Measurements from ENCODE around the gene DNLZ. TPM values are rescaled to one million over a fixed set of nuclear protein-coding genes. Genes with fewer than 3 reads are reported as not detected.
A peak's percentile ranks its signal among the peaks of the same experiment; 100 is the strongest.

Gene DNLZ
- 10 to 100 TPM; 35.4 to 57.4 (median 40.0) TPM for total RNA-seq

DNA sequence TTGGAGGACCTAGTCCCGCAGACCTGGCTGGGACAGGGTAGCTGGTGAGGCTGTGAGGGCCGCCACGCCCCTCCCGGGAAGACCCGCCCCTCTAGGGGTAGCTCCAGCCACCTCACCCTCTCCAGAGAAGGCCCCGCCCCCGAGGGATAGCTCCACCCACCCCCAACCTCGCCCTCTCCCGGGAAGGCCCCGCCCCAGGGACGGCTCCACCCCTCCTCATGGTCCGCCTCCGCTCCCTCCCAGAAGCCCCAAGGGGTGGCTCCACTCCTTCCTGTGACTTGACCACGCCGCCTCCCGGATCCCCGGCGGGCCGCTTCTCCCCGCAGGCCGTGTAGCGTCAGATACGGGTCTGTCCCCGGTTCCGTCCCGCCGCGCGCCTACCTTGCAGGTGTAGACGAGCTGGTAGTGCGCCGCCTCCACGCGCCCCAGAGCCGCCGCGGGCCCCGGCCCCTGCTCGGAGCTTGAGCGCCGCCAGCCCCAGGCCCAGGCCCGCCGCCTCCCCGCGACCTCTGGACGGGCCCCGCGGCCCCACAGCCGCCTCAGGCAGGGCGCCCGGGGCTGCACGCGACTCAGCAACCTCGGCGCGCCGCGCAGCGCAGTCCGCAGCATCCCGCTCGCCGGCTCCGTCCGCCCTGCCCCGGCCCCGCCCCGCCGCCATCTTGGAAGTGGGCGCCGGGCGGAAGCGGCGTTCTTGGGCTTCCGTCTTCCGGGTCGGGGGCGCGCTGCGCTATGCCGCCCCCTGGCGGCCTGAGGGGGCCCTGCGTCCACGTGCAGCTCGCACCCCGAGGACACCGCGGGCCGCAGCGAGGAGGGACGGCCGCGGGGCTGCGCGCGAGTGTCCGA lies at the start of gene DNLZ:
DNLZ (minus strand) TSS at position 639 of the 843 bp plus-strand sequence; CDS start at position 609, 30 bp downstream.
- H3K27ac ChIP-seq, result peak within 1 kb of the TSS; percentile 80 to 97
- no peaks in the 10 kb centered on the region for H3K9me3 ChIP-seq
- DNase-seq (ENCODE audit: low spot score in 2 of 2), result peak; percentile 94 to 99
- H3K27me3 ChIP-seq, result no peaks in the 10 kb centered on the region
- intact Hi-C loops (cut with DNase I; ENCODE audit: low total_unique reads), result loop anchor here (5.0 kb wide), 1 partner anchor 1289 kb away; no protein-coding TSS in a partner anchor
- no peaks in the 10 kb centered on the region for H3K36me3 ChIP-seq
- peak; percentile 40 to 61 (median 50) for TF ChIP-seq POLR2AphosphoS5 (IDR thresholded peaks at IDR 0.05)
- no peak for TF ChIP-seq POLR2A (IDR thresholded peaks at IDR 0.05)
- TF ChIP-seq, protein P1, sequence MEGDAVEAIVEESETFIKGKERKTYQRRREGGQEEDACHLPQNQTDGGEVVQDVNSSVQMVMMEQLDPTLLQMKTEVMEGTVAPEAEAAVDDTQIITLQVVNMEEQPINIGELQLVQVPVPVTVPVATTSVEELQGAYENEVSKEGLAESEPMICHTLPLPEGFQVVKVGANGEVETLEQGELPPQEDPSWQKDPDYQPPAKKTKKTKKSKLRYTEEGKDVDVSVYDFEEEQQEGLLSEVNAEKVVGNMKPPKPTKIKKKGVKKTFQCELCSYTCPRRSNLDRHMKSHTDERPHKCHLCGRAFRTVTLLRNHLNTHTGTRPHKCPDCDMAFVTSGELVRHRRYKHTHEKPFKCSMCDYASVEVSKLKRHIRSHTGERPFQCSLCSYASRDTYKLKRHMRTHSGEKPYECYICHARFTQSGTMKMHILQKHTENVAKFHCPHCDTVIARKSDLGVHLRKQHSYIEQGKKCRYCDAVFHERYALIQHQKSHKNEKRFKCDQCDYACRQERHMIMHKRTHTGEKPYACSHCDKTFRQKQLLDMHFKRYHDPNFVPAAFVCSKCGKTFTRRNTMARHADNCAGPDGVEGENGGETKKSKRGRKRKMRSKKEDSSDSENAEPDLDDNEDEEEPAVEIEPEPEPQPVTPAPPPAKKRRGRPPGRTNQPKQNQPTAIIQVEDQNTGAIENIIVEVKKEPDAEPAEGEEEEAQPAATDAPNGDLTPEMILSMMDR (IDR thresholded peaks at IDR 0.05), result peak; percentile 79 to 99 (median 87)
- peaks cover 3 to 7% of the 10 kb centered on the region in 2 donors for H3K4me1 ChIP-seq
- H3K4me3 ChIP-seq, result peak within 1 kb of the TSS; percentile 80 to 94 (median 83)

DNA sequence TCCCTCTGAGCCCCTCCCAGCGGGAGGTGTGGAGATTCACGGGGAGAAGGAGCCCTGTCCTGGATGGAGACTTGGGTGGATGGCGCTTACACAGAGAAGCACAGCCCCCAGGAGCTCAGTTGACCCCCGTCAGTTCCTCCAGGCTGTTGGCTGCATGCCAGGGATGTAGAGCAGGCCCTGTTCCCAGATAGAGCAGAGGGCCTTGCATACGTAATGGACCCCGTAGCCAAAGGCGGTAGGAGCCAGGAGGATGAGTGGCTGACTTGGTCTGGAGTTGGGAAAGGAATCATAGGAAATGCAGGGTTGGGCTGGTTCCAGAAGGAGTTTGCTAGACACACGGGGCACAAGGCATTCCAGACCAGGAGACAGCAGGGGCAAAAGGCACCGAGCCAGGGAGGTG lies 49.4 kb upstream of the DNLZ start:
- TF ChIP-seq, protein P1 (IDR thresholded peaks at IDR 0.05), result no peak
- TF ChIP-seq POLR2A (IDR thresholded peaks at IDR 0.05) (no peak), POLR2AphosphoS5 (IDR thresholded peaks at IDR 0.05) (no peak)
- peaks cover 4% of the 10 kb centered on the region for H3K36me3 ChIP-seq
- intact Hi-C loops (cut with DNase I; ENCODE audit: low total_unique reads), result no loop called here

DNA sequence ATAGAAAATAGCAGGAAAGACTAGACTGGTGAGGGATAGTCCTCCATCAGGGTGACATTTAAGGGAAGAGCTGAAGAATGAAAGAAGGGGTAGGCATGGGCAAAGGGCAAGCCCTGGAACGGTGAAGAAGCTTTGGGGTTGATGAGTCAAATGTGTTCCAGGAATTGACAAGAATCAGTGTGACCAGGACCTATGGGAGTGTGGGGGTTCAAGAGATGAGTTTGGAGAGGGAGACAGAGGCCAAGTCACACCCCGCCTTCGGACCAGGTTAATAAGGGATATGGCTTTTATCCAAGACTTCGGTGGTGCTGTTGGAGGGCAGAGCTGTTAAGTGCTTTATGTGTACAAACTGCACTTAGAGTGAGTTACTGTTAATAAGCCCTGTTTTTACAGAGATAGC lies 47.8 kb upstream of the DNLZ start:
- intact Hi-C loops (cut with DNase I; ENCODE audit: low total_unique reads), result no loop called here
- TF ChIP-seq, protein P1 (IDR thresholded peaks at IDR 0.05), result no peak
- peak overlapping the region; percentile 92 to 100 (median 94) for H3K4me3 ChIP-seq
- no peak for DNase-seq (ENCODE audit: low spot score in 2 of 2)
- H3K27me3 ChIP-seq, result no peaks in the 10 kb centered on the region
- no peak overlapping the region for H3K27ac ChIP-seq
- peaks cover 0 to 23% of the 10 kb centered on the region in 2 donors for H3K4me1 ChIP-seq
- no peaks in the 10 kb centered on the region for H3K36me3 ChIP-seq
- H3K9me3 ChIP-seq, result no peaks in the 10 kb centered on the region

More for the DNA sequence above, 49.4 kb upstream of the DNLZ start:
- Histone ChIP-seq H3K9me3 (no peaks in the 10 kb centered on the region), H3K4me1 (peaks cover 0 to 23% of the 10 kb centered on the region in 2 donors), H3K4me3 (no peak overlapping the region), H3K27me3 (no peaks in the 10 kb centered on the region), H3K27ac (no peak overlapping the region)
- DNase-seq (ENCODE audit: low spot score in 2 of 2), result no peak

DNA sequence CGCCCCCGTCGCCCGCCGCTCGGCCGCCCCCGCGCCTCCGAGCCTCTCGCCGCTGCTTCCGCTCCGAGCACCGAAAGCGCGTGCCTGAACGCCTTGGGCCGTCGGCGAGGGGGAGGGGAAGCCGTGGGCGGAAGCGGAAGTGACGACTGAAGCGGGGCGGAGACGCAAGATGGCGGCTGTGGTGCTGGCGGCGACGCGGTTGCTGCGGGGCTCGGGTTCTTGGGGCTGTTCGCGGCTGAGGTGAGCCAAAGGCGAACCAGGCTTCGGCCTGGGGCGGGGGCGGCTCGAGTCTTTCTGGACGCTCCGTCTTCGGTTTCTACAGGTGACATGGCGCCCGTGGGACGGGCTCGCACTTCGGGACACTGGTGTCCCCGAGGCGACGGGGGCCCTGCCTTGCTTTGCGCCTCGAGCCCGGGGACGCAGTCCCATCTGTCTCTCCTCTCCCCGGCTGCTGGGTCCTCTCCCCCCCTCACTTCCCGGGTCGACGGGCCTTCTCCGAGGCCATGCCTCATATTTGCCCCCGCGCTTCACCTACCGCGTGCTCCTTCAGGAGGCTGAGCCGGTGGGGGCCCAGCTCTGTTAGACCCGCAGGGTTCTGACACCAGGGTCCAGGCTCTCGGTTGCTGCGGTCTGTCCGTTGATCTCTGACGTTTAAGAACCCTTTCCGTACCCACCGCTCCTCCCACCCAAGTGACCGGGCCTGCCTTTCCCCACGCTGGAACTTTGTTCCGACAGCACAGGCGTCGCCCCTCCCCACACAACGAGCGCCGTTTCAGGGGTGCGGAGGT lies 47.1 kb upstream of the DNLZ start, which contains the start of the genes ENTR1 and PMPCA:
ENTR1 (minus strand) TSS at position 115 of the 788 bp plus-strand sequence. CDS start 217 bp downstream, outside the sequence.
PMPCA (plus strand) TSS at position 159 of the 788 bp plus-strand sequence; CDS start at position 170, 11 bp downstream.
- TF ChIP-seq, protein P1 (IDR thresholded peaks at IDR 0.05), result no peak
- TF ChIP-seq POLR2A (IDR thresholded peaks at IDR 0.05) (peak; percentile 91), POLR2AphosphoS5 (IDR thresholded peaks at IDR 0.05) (peak; percentile 97 to 99 (median 98))
- Histone ChIP-seq H3K4me1 (peaks cover 0 to 23% of the 10 kb centered on the region in 2 donors), H3K4me3 (peak within 1 kb of the TSS; percentile 92 to 100 (median 94)), H3K9me3 (no peaks in the 10 kb centered on the region), H3K27me3 (no peaks in the 10 kb centered on the region), H3K36me3 (no peaks in the 10 kb centered on the region), H3K27ac (peak within 1 kb of the TSS; percentile 90)
- intact Hi-C loops (cut with DNase I; ENCODE audit: low total_unique reads), result no loop called here
- DNase-seq (ENCODE audit: low spot score in 2 of 2), result peak; percentile 80 to 91
